Measurements from ENCODE around the gene ZNF80.

The ZNF80 gene

GRCh38 chr3:114218578-114219185 is 18.7 kb downstream of the ZNF80 start:
- DNase-seq: no peak

- no peak for DNase-seq
Observed at GRCh38 chr3:114218006-114218405, 19.4 kb downstream of the ZNF80 start.

- no peak for DNase-seq
Observed at GRCh38 chr3:114217266-114217665, 20.1 kb downstream of the ZNF80 start.

GRCh38 chr3:114216186-114216970 is 21.0 kb downstream of the ZNF80 start:
- DNase-seq: no peak

- no peak for DNase-seq
Observed at GRCh38 chr3:114214542-114215341, 22.6 kb downstream of the ZNF80 start.

- peak; percentile 51 to 64 for DNase-seq
Observed at GRCh38 chr3:114213627-114214541, 23.5 kb downstream of the ZNF80 start.

- no peak for DNase-seq
Observed at GRCh38 chr3:114213292-114213626, 24.1 kb downstream of the ZNF80 start.

- no peak for DNase-seq
Observed at GRCh38 chr3:114212646-114213045, 24.7 kb downstream of the ZNF80 start.

GRCh38 chr3:114207768-114208167 is 29.6 kb downstream of the ZNF80 start:
- DNase-seq: no peak

- DNase-seq: no peak
Observed at GRCh38 chr3:114206342-114206741, 31.0 kb downstream of the ZNF80 start.

GRCh38 chr3:114205541-114205940 is 31.8 kb downstream of the ZNF80 start:
- DNase-seq: no peak

- no peak for DNase-seq
Observed at GRCh38 chr3:114194750-114195149, 42.6 kb downstream of the ZNF80 start.

GRCh38 chr3:114192136-114192535 is 45.2 kb downstream of the ZNF80 start:
- no peak for DNase-seq

GRCh38 chr3:114186501-114186900 is 50.9 kb downstream of the ZNF80 start:
- no peak for DNase-seq

Data from Kasumi-1 (cell line).